Measurements from ENCODE around the gene SMCO4.

DNA sequence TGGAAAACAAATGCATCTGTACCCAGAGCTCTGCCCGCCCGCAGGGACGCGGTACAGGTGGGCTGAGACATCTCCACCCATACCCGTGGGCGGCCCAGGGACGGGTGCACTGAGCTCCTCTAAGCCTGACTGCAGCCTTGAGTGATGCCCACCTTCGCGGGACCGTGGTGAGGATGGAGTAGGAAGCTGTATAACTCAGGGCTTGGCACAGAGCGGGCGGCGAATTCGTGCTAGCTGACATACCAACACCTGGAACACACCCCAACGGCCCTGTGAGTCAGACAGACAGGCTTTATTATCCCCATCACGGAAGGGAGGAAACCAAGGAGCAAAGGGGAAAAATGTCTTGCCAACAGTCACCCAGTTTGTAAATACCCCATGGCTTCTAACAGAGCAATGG lies 61.9 kb downstream of the SMCO4 start:
- TF ChIP-seq, protein P1, sequence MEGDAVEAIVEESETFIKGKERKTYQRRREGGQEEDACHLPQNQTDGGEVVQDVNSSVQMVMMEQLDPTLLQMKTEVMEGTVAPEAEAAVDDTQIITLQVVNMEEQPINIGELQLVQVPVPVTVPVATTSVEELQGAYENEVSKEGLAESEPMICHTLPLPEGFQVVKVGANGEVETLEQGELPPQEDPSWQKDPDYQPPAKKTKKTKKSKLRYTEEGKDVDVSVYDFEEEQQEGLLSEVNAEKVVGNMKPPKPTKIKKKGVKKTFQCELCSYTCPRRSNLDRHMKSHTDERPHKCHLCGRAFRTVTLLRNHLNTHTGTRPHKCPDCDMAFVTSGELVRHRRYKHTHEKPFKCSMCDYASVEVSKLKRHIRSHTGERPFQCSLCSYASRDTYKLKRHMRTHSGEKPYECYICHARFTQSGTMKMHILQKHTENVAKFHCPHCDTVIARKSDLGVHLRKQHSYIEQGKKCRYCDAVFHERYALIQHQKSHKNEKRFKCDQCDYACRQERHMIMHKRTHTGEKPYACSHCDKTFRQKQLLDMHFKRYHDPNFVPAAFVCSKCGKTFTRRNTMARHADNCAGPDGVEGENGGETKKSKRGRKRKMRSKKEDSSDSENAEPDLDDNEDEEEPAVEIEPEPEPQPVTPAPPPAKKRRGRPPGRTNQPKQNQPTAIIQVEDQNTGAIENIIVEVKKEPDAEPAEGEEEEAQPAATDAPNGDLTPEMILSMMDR (IDR thresholded peaks at IDR 0.05), result no peak
- no peak for TF ChIP-seq EZH2 (IDR thresholded peaks at IDR 0.05; ENCODE audit: borderline replicate concordance, insufficient read depth, low read depth, low read length, poor library complexity, severe bottlenecking)
